PC-3 (cell line): ENCODE measurements around the gene DCAF5.

Source experiments
- CTCF ChIP-seq: fragments of 300-600 bp; sonication (generic); conservative IDR thresholded peaks from 2 replicates; pipeline ENCODE4 v1.5.1; 2017; ENCODE audit warnings: antibody characterized with exemption, low read depth, mild to moderate bottlenecking, low read length
- EZH2 ChIP-seq: fragments of 300-600 bp; sonication (generic); IDR thresholded peaks from one replicate; pipeline ENCODE4 v1.6.1; 2017; ENCODE audit warnings: antibody characterized with exemption, mild to moderate bottlenecking, low read length; ENCODE audit not compliant: unreplicated experiment

DNA sequence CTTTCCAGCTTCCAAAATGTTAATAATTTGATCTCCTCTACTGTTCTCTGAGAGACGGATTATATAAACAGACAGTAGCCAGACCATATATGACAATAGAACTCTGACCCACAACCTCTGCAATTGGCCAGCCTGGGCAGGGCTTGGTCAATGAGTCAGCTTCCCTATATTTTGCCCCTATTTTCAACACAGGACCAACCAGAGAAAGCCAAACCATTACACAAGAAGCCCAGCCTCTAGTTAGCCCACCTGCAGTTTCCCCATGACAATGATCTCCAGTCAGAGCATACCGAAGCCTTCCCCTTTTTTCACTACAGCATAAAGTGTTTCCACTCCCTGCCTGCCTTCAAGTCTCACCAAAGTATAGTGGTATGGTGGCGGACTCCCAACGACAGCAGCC lies 30.8 kb upstream of the DCAF5 start:
- TF ChIP-seq CTCF (no peak), EZH2 (no peak)
